Mesodermal cell (in vitro differentiated cells): ENCODE data around the gene COX6A2.

ENCODE experiments used
- H3K27ac ChIP-seq: 2 replicates; pipeline ENCODE4 v1.7.0; 2013; ENCODE audit warnings: mild to moderate bottlenecking, low read depth, low read length, moderate library complexity; ENCODE audit not compliant: severe bottlenecking
- H3K36me3 ChIP-seq: 2 replicates; pipeline ENCODE4 v1.7.1; 2013; ENCODE audit warnings: mild to moderate bottlenecking, low read length, moderate library complexity; ENCODE audit not compliant: control insufficient read depth, insufficient read depth
- H3K4me1 ChIP-seq: one replicate; pipeline ENCODE4 v1.7.1; 2013; ENCODE audit warnings: mild to moderate bottlenecking, low read length; ENCODE audit not compliant: insufficient read depth, control insufficient read depth, poor library complexity, severe bottlenecking
- H3K4me3 ChIP-seq: 2 replicates; pipeline ENCODE4 v1.7.0; 2013; ENCODE audit warnings: low read length, control low read depth, mild to moderate bottlenecking; ENCODE audit not compliant: insufficient read depth, poor library complexity, severe bottlenecking; ENCODE audit errors: extremely low read depth
- H3K9me3 ChIP-seq: 2 replicates; pipeline ENCODE4 v1.7.1; 2013; ENCODE audit warnings: mild to moderate bottlenecking, low read length, moderate library complexity; ENCODE audit not compliant: control insufficient read depth
- WGBS, 2 experiments: methylation state at CpG; one replicate each; pipeline ENCODE4 v1.1.5; 2013; ENCODE audit warnings: missing lambda C conversion rate in 2 of 2; ENCODE audit not compliant: insufficient coverage in 2 of 2; 5-methylcytosine and 5-hydroxymethylcytosine counted together

Gene COX6A2

GRCh38 chr16:31461921-31462804 is 34.0 kb upstream of the COX6A2 start:
- H3K4me1 ChIP-seq: peaks cover 7% of the 10 kb centered on the region
- peaks cover 40% of the 10 kb centered on the region for H3K36me3 ChIP-seq
- WGBS, 2 experiments: 95 to 96% methylated on average over 32 to 35 of the region's 35 CpGs
- no peak overlapping the region for H3K27ac ChIP-seq
- no peak overlapping the region for H3K4me3 ChIP-seq
- H3K9me3 ChIP-seq: no peaks in the 10 kb centered on the region

DNA sequence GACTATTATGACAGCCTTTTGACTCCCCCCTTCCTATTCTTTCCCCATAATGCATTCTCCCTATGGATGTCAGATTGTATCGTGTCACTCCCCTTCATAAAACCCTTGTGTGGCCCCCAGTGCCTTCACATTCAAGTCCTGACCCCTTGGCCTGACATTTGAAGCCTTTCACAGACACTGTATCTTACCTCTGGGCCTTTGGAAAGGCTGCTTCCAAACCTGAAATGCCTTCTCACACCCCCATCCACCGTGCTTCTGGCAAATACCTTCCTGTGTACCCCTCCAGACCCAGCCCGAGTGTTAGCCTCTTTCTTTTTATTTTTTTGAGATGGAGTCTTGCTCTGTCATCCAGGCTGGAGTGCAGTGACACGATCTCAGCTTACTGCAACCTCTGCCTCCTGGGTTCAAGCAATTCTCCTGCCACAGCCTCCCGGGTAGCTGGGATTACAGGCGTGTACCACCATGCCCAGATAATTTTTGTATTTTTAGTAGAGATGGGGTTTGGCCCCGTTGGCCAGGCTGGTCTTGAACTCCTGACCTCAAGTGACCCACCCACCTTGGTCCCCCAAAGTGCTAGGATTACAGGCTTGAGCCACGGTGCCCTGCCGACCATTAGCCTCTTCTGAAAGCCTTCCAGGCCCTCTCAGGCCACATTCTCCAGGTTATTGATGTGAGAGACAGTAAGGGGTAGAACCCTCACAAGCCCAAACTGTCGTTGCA is 33.2 kb upstream of the COX6A2 start:
- Histone ChIP-seq H3K36me3 (peaks cover 44% of the 10 kb centered on the region), H3K4me1 (peaks cover 15% of the 10 kb centered on the region), H3K9me3 (no peaks in the 10 kb centered on the region), H3K4me3 (no peak overlapping the region), H3K27ac (no peak overlapping the region)
- WGBS, 2 experiments: 90 to 94% methylated on average over 6 to 7 of the region's 10 CpGs

DNA sequence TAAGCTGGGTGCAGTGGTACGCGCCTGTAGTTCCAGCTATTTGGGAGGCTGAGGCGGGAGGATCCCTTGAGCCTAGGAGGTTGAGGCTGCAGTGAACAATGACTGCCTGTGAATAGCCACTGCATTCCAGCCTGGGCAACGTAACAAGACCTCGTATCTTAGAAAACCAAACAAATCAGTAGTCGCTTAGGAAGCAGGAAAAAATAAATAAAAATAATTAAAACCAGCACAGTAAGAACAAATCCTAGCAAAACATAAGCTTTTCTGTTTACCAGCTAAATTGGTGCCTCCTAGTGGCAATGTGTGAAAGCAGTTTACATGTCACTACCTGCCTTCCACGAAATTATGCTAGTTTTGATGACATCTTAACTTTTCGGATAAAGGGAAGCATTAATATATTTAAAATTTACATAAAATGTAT is 32.4 kb upstream of the COX6A2 start:
- peaks cover 16% of the 10 kb centered on the region for H3K4me1 ChIP-seq
- H3K36me3 ChIP-seq: peaks cover 46% of the 10 kb centered on the region
- WGBS, 2 experiments: 86% methylated on average over 3 of the region's 8 CpGs
- peak overlapping the region; percentile 99 for H3K27ac ChIP-seq
- H3K4me3 ChIP-seq: peak overlapping the region; percentile 44
- H3K9me3 ChIP-seq: no peaks in the 10 kb centered on the region

DNA sequence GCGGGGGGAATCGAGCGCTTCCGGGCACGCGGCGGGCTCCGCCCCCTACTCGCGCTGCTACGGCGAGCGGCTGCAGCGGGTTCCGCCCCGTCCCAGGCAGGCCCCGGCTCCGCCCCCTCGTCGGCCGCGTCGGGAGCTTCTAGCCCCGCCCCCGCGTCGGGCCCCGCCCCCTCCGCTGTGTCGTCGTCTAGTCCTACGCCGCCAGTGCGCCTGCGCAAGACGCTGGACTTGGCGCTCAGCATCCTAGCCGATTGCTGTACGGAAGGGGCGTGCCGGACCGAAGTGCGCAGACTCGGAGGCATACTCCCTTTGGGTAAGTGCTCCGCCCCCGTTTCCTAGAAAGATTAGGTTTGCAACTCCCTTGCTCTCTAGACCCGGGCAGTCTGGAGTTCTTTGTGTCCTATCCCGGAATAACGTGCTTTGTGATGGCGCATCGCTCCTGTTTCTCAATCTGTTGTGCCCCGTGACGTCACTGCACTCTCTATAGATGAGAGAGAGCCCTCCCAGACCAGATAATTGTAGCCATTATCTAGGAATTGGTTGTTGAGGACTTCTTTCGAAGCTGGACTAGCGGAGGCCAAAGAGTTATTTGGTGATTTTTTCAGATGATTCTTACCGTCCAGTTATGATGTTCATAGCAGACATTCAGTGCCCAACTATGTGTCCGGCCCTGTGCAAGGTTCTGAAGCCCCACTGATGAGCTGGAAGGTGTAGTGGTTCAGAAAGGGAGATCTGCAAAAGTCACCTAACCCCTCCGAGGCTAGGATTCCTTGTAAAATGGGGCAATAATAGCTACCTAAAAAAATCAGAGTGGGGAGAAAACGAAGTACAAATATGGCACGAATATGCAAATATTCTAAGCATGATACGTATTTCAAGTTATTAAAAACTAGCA is 31.8 kb upstream of the COX6A2 start:
- Histone ChIP-seq H3K9me3 (no peaks in the 10 kb centered on the region), H3K27ac (peak overlapping the region; percentile 99), H3K4me3 (peak overlapping the region; percentile 88), H3K4me1 (peaks cover 16% of the 10 kb centered on the region), H3K36me3 (peaks cover 42% of the 10 kb centered on the region)
- 7 to 8% methylated on average over 38 to 40 of the region's 61 CpGs for WGBS, 2 experiments

DNA sequence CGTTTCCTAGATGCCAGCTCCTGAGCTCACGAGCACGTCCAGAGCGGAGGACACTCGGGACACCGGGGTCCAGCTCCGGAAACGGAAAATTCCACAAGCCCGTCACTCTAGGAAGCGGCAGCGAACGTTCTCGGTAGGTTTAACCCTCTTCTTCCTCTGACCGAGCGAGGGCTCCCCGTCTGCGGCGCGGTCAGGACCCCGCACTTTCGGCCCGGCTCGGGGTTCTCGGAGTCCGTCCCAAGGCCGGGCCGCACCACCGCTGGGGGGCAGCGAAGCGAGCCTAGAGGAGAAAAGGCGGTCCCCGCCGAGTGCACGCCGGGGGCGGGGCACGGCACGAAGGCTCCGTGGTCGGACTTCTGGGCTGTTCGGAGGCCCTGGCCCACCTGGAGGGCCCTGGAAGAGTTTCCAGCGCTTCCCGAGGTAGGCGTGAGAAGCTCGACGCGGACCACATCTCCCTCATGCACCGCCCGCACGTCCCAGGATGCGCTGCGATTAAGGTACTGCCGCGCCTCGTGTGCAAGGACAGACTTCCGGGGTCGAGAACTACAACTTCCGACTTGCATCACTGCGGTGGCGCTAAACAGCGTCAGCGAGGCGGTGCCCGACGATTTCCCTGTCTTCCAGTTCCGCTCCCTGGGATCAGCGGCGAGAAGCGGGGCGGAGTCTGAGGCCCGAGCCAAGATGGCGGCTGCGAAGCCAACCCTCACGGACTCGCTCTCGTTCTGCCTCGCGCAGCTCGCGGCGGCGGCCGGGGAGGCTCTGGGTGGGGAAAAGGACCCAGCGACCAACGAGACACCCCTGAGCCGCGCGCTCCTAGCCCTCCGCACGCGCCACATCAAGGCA is 30.9 kb upstream of the COX6A2 start, which contains the start of gene ARMC5:
ARMC5 (plus strand) TSS at position 658 of the 843 bp plus-strand sequence; CDS start at position 682, 24 bp downstream.
- Histone ChIP-seq H3K27ac (peak within 1 kb of the TSS; percentile 99), H3K4me3 (peak within 1 kb of the TSS; percentile 88), H3K4me1 (peaks cover 23% of the 10 kb centered on the region), H3K9me3 (no peaks in the 10 kb centered on the region), H3K36me3 (peaks cover 34% of the 10 kb centered on the region)
- WGBS, 2 experiments: 0% methylated on average over 77 to 78 of the region's 91 CpGs

- Histone ChIP-seq H3K36me3 (peaks cover 30% of the 10 kb centered on the region), H3K27ac (peak overlapping the region; percentile 99)
- WGBS, 2 experiments: 3 to 4% methylated on average over 30 to 40 of the region's 42 CpGs
Observed at GRCh38 chr16:31458073-31458843, 30.1 kb upstream of the COX6A2 start.

GRCh38 chr16:31456988-31457360 is 28.8 kb upstream of the COX6A2 start:
- no peaks in the 10 kb centered on the region for H3K9me3 ChIP-seq
- peaks cover 41% of the 10 kb centered on the region for H3K4me1 ChIP-seq
- no peak overlapping the region for H3K27ac ChIP-seq
- peaks cover 23% of the 10 kb centered on the region for H3K36me3 ChIP-seq
- WGBS, 2 experiments: 83 to 87% methylated on average over 1 to 4 of the region's 8 CpGs
- peak overlapping the region; percentile 88 for H3K4me3 ChIP-seq

More at GRCh38 chr16:31458073-31458843, 30.1 kb upstream of the COX6A2 start:
- Histone ChIP-seq H3K4me1 (peaks cover 30% of the 10 kb centered on the region), H3K9me3 (no peaks in the 10 kb centered on the region), H3K4me3 (peak overlapping the region; percentile 88)

GRCh38 chr16:31455601-31456314 is 27.6 kb upstream of the COX6A2 start:
- peaks cover 44% of the 10 kb centered on the region for H3K4me1 ChIP-seq
- no peak overlapping the region for H3K27ac ChIP-seq
- no peaks in the 10 kb centered on the region for H3K9me3 ChIP-seq
- no peak overlapping the region for H3K4me3 ChIP-seq
- peaks cover 23% of the 10 kb centered on the region for H3K36me3 ChIP-seq
- WGBS, 2 experiments: 84 to 89% methylated on average over 13 to 14 of the region's 17 CpGs
